Stimulated activated CD8-positive, alpha-beta memory T cell treated with anti-CD3 and anti-CD28 coated beads, Interleukin-4, amount 100 ng/mL, for 24 hours (primary cell): Measurements from ENCODE around the gene HEPACAM2.

ENCODE experiments used
- DNase-seq: peaks from one replicate; pipeline ENCODE4 v3.0.0-alpha.2; 2020; ENCODE audit warnings: low read depth

The HEPACAM2 gene

DNA sequence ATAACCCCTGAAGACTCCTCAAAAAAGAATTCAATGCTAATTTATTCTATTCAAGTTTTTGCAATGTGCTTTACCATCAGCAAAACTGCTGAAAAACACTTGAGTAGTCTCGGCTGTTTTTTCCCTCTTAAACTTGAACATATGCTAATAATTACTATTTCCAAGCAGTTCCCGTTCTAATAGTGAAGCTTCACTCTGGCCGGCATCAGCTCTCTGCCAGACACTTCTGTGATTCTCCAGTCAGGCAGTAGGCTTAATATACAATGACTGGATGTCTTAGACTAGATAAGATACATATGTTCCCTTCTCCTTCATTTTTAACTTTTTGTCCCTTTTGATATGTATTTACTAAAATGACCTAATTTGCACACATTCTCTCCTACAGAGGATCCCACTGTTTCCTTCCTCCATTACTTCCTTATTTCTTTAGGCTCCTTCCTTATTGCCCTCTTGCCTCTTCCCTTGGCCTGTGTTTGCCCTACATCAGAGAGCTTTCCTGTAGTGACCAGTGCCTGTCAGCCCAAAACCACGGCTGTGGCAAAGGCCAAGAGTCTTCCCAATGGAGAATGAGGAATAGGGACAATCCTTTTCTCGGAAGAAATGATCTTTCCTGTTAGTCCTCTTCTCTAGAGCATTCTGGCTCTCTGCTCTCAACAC, 23.5 kb downstream of the HEPACAM2 start:
- DNase-seq, result no peak

DNA sequence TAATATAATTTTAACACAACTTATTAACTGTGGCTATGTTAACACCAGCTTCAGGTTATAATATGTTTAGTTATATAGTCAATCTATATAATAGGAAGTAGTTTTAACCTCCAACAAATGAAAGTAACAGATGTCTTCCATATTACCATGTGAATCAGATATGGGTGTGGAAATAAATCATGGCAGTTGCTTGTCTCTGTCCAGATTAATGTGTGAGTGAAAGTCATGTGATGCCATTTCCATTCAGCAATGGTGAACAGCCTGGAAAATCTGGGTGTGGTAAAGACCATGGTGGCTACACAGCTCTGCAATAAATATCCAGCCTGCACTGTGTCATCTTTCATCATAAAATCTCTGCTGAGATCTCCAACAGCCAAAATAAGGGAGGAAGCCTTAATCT, 27.8 kb downstream of the HEPACAM2 start:
- DNase-seq, result no peak

GRCh38 chr7:93196336-93196735, 29.9 kb downstream of the HEPACAM2 start:
- no peak for DNase-seq

DNA sequence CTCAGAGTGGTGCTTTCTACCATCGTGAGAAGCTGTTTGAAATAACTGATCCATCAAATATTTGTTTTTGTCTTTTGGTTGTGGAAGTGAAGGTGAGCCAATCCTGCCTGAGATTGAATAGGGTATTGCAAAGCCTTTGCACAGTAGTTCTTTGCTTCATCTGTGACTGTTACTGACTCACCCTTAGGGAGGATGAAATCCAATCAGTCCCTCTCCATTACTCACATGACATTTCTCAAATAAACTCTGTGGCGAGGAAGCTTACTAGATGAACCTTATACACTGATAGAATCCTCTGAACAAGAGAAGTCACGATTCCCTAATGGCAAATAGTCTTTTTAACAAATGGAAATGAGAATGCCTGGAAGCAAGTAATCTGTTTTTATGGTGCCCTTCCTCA, 31.9 kb downstream of the HEPACAM2 start:
- no peak for DNase-seq

DNA sequence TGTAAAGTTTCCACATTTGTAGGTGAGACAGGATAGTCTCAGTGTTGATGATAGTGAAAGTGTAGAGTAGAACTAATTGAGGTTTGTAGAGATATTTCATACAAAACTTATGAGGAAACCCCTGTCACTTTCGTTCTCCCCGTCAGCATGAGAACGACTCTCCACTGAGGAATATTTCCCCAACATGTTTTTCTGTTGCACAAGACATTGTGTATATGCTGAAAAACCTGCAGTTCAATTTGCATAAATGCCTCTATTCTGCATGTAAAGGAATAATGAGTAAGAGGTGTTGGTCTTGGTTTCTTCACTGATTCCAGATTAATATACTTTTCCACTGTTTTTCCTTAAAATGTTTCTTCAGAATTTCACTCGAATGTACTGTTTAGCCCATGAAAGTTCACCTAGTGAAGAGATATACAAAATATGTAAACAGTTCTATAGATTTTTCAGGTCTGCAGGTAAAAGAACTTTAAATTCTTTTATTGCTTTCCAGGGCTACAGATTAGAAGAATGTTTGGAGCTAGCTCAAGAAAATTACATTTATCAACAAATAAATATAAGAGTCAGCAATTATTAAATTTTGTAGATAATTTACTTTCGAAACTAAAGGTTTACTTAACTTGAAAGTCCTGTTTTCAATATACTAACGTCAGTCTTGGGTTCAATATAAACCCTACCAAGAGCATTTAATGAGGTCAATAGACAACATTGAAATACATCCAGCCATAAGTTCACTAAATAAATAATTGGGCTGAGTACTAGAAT, 37.2 kb downstream of the HEPACAM2 start:
- DNase-seq, result no peak

DNA sequence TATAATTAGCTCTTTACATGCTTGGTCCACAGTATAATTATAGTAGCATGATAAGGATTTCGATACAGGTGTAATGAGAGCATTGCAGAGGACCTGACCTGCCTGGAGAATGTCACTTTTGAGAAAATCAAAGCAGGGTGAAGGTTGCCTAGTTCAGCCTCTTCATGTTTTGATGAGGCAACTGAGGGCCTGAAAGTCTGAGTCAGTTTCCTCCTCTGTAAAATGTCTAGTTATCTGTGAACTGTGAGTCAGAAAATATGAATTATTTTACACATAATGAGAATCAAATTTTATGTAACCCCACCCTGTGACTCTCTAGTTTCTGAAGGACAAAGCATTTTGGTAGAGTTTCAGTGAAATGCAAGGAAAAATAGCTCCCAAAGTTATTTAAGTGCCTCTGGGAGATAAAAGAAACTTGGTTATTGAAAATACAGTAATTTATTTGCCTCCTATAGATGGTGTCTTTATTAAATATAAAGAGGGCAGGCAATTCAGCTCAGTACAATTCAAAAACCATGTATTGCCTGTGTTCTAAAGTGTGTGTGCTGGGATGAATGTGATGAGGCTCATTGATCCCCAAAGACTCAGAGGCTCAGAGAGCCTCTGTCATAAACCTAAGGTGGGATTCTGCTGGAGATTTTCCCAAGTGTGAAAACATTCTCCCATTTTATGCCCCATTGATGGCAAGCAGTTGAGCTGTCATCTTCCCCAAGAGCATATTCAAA, 40.8 kb downstream of the HEPACAM2 start:
- no peak for DNase-seq

GRCh38 chr7:93179173-93179572, 47.1 kb downstream of the HEPACAM2 start:
- DNase-seq, result no peak

DNA sequence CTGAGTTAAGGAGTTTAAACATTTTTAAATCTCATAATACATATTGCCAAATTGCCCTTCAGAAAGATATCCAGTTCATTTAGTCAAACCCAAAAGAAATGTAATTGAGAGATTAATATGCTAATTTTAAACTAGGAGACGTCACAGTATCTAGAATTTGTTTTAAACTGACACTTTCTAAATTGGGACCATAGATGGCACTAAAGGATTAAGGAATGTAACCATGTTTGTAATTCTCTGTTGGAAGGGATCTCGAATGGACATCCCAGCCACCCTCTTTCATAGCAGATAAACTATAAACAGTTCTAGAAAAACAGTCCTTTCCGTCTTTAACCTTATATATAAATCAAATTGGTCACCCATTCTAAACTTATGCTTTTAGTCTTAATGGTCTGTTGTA, 48.1 kb downstream of the HEPACAM2 start:
- no peak for DNase-seq

DNA sequence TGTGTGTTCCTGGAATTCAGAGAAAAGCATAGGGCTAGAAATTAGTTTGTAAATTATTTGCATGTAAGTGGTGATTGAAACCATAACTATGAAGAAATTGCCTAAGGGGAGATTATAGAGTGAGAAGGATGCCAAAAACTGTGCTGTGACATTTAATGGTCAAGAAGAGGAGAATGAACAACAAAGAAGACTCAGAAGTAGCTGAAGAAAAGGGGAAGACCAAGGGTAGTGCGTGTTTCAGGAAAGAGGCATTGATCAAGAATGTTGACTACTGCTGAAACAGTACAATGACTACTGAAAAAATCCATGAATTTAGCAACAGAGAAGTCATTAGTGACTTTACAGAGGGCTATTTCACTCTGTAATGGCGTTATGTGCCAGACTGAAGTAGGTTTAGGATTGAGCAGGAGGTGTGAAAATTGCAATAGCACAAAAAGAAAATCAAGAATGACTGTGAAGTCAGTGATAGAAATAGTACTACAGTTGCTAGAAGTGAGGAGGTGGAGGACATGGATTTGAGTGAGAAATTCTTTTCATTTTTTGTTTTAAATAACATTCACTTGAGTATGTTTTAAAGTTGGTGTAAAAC, 49.2 kb downstream of the HEPACAM2 start:
- DNase-seq, result no peak

GRCh38 chr7:93175219-93175618, 51.0 kb downstream of the HEPACAM2 start:
- no peak for DNase-seq

DNA sequence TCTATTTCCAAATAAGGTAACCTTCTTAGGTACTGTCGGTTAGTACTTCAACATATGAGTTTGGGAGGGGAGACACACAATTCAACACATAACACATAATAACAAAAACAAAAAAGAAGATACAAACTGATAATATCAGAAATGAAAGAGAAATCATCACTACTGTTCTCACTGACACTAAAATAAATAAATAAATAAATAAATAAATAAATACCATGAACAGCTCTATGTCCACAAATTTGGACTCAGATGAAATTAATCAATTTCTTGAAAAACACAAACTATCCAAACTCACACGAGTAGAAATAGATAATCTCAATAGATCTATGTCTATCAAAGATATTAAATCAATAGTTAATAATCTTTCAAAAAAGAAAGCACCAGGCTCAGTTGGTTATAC, 53.6 kb downstream of the HEPACAM2 start:
- no peak for DNase-seq

DNA sequence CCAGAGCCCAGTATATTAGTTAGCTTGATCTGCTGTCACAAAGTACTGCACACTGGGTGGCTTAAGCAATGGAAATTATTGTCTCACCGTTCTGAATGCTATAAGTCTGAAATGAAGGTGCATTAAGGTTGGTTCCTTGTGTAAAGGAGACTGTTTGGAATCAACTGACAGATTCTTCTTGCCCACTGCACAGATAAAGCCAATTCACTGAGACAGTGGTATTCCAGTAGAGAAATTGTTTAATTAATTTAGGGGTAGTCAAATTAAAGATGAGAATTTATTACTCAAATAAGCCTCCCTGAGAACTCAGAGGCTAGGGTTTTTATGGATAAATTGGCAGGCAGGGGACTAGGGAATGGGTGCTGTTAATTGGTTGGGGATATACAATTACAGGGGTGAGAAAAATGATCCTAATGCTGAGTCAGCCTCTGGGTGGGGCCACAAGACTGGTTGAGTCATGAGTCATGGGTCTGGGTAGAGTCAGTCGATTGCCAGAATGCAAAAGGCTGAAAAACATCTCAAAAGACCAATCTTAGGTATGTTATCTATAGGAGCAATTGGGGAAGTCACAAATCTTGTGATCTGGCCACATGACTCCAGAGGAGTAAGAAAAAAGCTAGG, 54.6 kb downstream of the HEPACAM2 start:
- no peak for DNase-seq

- no peak for DNase-seq
Observed at GRCh38 chr7:93165447-93165846, 60.8 kb downstream of the HEPACAM2 start.

DNA sequence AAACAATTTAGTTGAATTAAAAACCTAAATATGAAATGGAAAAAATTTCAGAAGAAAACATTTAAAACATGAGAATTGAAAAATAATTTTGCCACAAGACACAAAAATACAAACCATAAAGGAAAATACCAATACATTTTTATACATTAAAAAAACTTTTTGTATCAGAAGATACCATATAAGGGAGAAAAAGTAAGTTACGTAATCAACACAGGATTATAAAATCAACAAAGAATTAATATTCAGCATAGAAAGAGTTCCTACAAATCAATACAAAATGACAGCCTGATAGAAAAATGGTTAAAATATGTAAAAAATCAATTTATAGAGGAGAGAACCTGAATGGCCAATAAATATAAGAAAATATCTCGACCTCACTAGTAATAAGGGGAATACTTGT, 61.5 kb downstream of the HEPACAM2 start:
- DNase-seq, result no peak

DNA sequence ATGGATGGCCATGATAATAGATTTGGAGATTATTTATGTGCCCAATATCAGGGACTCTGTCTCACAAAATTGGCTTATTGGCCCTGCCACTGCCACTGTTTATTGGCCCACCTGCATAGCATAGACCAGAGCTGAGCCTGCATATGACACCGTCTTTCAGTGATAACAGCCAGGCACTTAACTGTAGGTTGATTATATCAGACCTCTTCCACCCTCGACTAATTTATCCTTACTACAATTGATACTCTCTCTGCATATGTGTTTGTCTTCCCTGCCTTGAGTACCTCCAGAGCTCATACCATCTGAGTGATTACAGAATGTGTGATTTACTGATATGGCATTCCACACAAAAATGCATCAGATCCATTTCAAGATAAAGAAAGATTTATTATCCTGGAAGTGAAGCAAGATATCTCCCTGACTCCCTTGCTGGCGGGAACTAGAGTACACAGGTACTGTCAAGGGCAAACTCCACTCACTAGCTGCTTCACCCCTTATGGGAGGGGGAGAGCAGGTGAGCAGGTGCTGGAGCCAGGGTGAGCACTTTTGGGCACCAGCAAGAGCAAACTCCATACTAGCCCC, 65.0 kb downstream of the HEPACAM2 start:
- no peak for DNase-seq

DNA sequence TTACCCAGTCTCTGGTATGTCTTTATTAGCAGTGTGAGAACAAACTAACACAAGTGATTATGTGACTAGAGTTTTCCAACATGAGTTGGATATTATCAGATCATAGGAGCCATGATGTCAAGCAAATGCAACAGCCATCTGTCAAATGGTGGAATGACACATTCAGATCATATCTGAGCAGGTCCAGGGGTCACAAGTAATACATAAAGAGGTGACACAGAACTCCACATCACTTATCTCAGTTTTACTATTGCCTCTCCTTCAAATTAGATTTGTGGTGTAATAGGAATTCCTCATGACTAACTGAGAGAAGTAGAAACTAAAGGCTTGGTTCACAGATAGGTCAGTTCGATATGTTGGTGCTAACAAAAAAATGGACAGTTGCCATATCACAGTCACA, 65.9 kb downstream of the HEPACAM2 start:
- DNase-seq, result no peak

DNA sequence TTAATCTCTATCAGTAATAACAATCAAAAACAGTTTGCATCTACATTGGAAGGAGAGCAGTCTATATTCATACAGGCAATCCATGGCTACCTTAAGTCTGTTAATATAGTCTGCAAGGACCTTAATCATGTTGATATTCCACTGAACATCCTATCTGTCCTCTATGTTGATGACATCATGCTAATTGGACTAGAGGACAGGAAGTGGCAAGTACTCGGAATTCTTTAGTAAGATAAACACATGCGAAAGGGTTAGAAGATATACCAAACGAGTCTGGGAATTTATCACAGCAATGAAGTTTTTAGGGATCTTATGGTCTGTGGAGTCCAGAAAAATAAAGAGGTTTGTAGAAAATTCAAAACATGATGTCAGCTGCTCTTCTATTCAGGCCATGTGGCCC, 66.8 kb downstream of the HEPACAM2 start:
- no peak for DNase-seq

GRCh38 chr7:93156884-93157283, 69.4 kb downstream of the HEPACAM2 start:
- DNase-seq, result no peak

DNA sequence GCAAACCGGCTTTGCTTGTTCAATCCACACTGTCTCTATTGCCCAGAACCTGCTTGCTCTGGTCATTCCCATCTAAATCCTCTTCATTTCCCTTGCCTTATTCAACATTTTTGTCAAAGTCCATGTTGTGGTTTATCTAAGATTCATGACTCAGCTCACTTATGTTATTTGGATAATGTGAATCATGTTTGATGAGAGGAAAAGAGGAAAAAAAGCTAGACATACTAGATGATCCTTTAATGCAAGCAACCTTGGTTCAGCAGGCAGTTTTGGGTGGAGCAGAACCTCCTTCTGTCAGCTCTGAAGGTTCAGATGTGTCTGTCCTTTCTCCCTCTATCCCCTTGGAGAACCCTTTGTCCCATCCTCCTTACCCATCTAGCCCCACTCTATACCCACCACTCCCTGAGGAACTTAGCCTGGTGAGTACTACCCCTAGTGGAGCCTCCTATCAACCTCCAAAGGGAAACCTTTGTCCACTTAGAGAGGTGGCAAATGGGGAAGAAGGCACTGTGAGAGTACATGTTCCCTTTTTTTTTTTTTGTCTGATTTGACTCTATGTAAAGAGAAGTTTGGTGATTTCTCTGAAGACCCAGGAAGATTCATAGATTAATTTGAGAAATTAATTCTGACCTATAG, 76.0 kb downstream of the HEPACAM2 start:
- no peak for DNase-seq

DNA sequence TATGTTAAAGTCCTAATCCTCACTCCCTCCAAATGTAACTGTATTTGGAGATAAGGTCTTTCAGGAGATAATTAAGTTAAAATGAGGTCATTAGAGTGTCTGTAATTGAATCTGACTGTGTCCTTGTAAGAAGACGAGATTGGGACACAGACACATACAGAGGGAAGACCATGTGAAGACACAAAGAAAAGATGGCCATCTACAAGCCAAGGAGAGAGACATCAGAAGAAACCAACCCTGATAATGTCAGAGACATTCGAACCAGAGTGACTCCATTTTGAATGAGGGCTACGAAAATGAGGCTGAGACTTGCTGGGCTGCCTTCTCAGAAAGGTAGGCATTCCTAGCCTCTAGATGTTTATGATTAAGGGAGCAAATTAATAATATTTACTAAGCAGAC, 77.5 kb downstream of the HEPACAM2 start:
- no peak for DNase-seq

GRCh38 chr7:93148144-93148543, 78.1 kb downstream of the HEPACAM2 start, which contains the start of gene SAMD9L:
Gene SAMD9L (minus strand): TSS chr7:93148385. CDS start chr7:93135971, 12,414 bp downstream.
- no peak for DNase-seq
